HG02938 (cell line): Measurements from ENCODE around the gene VPS37C.

Experiments
- ATAC-seq: cut with Tn5 transposase; IDR thresholded peaks from one replicate; pipeline ENCODE4 v1.9.1; 2021; ENCODE audit warnings: mild to moderate bottlenecking, moderate library complexity; ENCODE audit not compliant: unreplicated experiment

VPS37C gene

GRCh38 chr11:61133956-61134662 lies 27.1 kb downstream of the VPS37C start:
- ATAC-seq = no peak

- no peak for ATAC-seq
Measured at GRCh38 chr11:61133145-61133544, 28.1 kb downstream of the VPS37C start.

- ATAC-seq = no peak
Measured at GRCh38 chr11:61132646-61133045, 28.6 kb downstream of the VPS37C start.

GRCh38 chr11:61131998-61132555 lies 29.1 kb downstream of the VPS37C start:
- ATAC-seq = no peak

- no peak for ATAC-seq
Measured at GRCh38 chr11:61131586-61131985, 29.6 kb downstream of the VPS37C start.

- no peak for ATAC-seq
Measured at GRCh38 chr11:61131186-61131585, 30.0 kb downstream of the VPS37C start.

- ATAC-seq = peak; percentile 85
Measured at GRCh38 chr11:61129639-61130523, 31.3 kb downstream of the VPS37C start.

GRCh38 chr11:61128947-61129638 lies 32.1 kb downstream of the VPS37C start:
- no peak for ATAC-seq

GRCh38 chr11:61127991-61128390 lies 33.2 kb downstream of the VPS37C start:
- no peak for ATAC-seq

- no peak for ATAC-seq
Measured at GRCh38 chr11:61126256-61126655, 35.0 kb downstream of the VPS37C start.

- no peak for ATAC-seq
Measured at GRCh38 chr11:61125310-61125684, 35.9 kb downstream of the VPS37C start.

- ATAC-seq = no peak
Measured at GRCh38 chr11:61124574-61125309, 36.5 kb downstream of the VPS37C start.

- no peak for ATAC-seq
Measured at GRCh38 chr11:61123775-61124571, 37.3 kb downstream of the VPS37C start.

GRCh38 chr11:61122761-61123160 lies 38.5 kb downstream of the VPS37C start:
- no peak for ATAC-seq

- no peak for ATAC-seq
Measured at GRCh38 chr11:61121917-61122316, 39.3 kb downstream of the VPS37C start.

GRCh38 chr11:61121192-61121831 lies 39.9 kb downstream of the VPS37C start:
- no peak for ATAC-seq

- no peak for ATAC-seq
Measured at GRCh38 chr11:61120706-61121191, 40.5 kb downstream of the VPS37C start.

- no peak for ATAC-seq
Measured at GRCh38 chr11:61120099-61120705, 41.0 kb downstream of the VPS37C start.

- ATAC-seq = no peak
Measured at GRCh38 chr11:61119571-61119970, 41.7 kb downstream of the VPS37C start.
